K562 (cell line): ENCODE data around the gene POLR2L. TPM values are rescaled to one million over a fixed set of nuclear protein-coding genes. Genes with fewer than 3 reads are reported as not detected.

Source experiments
- ATAC-seq: fragments of 200-7000 bp; cut with Tn5 transposase; 3 replicates; pipeline ENCODE4 v1.9.1; 2020; ENCODE audit warnings: moderate library complexity
- BruUV-seq: library from RNA; stranded (reverse); fragments of 400-500 nt; replicated peaks from 2 replicates; lab custom pipeline; 2021; lab: Mats Ljungman, UMichigan
- CTCF ChIA-PET: fragments of 300-600 bp; formaldehyde crosslinking; extraction: SDS; loops from one replicate; lab custom pipeline; 2021; ENCODE audit warnings: low intra/inter-chr PET ratio; lab: Yijun Ruan, JAX
- POLR2A ChIA-PET: fragments of 300-600, 350-650 bp; sonication (Branson Sonifier 250); formaldehyde crosslinking; extraction: SDS; loops from one replicate; lab custom pipeline; 2021; ENCODE audit warnings: antibody characterized with exemption, inconsistent platforms; lab: Yijun Ruan, JAX
- DNase-seq, 4 experiments: peaks; one replicate each; pipeline versions ENCODE4 v3.0.0 to v3.0.0-alpha.2; 2011 to 2018; ENCODE audit warnings: low spot score in 3 of 4, mixed read lengths in 3 of 4; ENCODE audit errors: extremely low read depth in 1 of 4
- FAIRE-seq: peaks from 2 replicates; lab custom pipeline; 2011; peaks lifted over from hg19 to GRCh38; lab: Jason Lieb, UNC
- H2AFZ ChIP-seq: 2 replicates; pipeline ENCODE4 v1.6.0; 2011; ENCODE audit warnings: low read depth, low read length, control low read depth, inconsistent platforms
- H3K27ac ChIP-seq: fragments of 200-600 bp; 3 replicates; pipeline ENCODE4 v1.8.0; 2011; ENCODE audit warnings: low read depth, mild to moderate bottlenecking, control low read depth, inconsistent platforms, low read length, moderate library complexity, mixed read lengths; ENCODE audit errors: extremely low read depth
- H3K27me3 ChIP-seq, 2 experiments: fragments of 300-600 bp in 1 of 2; 2 replicates in 1 of 2; 3 replicates in 1 of 2; pipeline versions ENCODE4 v1.6.0 to v1.8.0; 2011; ENCODE audit warnings: inconsistent platforms in 2 of 2, low read length in 2 of 2, mild to moderate bottlenecking in 1 of 2, mixed read lengths in 1 of 2, moderate library complexity in 1 of 2; ENCODE audit not compliant: control insufficient read depth in 2 of 2, insufficient read depth in 2 of 2
- H3K36me3 ChIP-seq: fragments of 300-600 bp; 3 replicates; pipeline ENCODE4 v1.8.0; 2011; ENCODE audit warnings: mild to moderate bottlenecking, low read length, inconsistent platforms; ENCODE audit not compliant: control insufficient read depth, insufficient read depth
- H3K4me1 ChIP-seq, 2 experiments: fragments of 200-600 bp in 1 of 2; replicated peaks in 1 of 2; 2 replicates in 1 of 2; 3 replicates in 1 of 2; pipeline versions ENCODE4 v1.5.1 to v1.8.0; 2011; ENCODE audit warnings: inconsistent platforms in 2 of 2, low read length in 2 of 2, mild to moderate bottlenecking in 1 of 2, mixed read lengths in 1 of 2, moderate library complexity in 1 of 2; ENCODE audit not compliant: control insufficient read depth in 2 of 2, insufficient read depth in 2 of 2
- H3K4me2 ChIP-seq: 2 replicates; pipeline ENCODE4 v1.6.1; 2011; ENCODE audit warnings: low read length, control low read depth, inconsistent platforms, mixed read lengths; ENCODE audit not compliant: insufficient read depth
- H3K4me3 ChIP-seq: fragments of 200-600 bp; sonication (generic), shearing (Covaris generic); 2 replicates; pipeline ENCODE4 v1.5.1; 2016; ENCODE audit warnings: control low read depth, inconsistent platforms
- H3K79me2 ChIP-seq: fragments of 200-600 bp; 3 replicates; pipeline ENCODE4 v1.8.0; 2011; ENCODE audit warnings: low read length, inconsistent platforms; ENCODE audit not compliant: control insufficient read depth, insufficient read depth
- H3K9ac ChIP-seq, 2 experiments: 2 replicates each; pipeline versions ENCODE4 v1.6.0 to v1.6.1; 2011; ENCODE audit warnings: low read depth in 2 of 2, low read length in 2 of 2, control low read depth in 1 of 2, inconsistent platforms in 1 of 2, mild to moderate bottlenecking in 1 of 2, mixed read lengths in 1 of 2; ENCODE audit not compliant: insufficient read depth in 1 of 2
- H3K9me1 ChIP-seq: one replicate; pipeline ENCODE4 v1.6.0; 2011; ENCODE audit warnings: inconsistent platforms, mild to moderate bottlenecking, low read length, moderate library complexity; ENCODE audit not compliant: control insufficient read depth, insufficient read depth
- H3K9me3 ChIP-seq: replicated peaks from 2 replicates; pipeline ENCODE4 v1.5.1; 2011; ENCODE audit warnings: low read depth, low read length, inconsistent platforms; ENCODE audit not compliant: control insufficient read depth, insufficient read depth
- H4K20me1 ChIP-seq: replicated peaks from 2 replicates; pipeline ENCODE4 v1.6.1; 2011; ENCODE audit warnings: low read length, inconsistent platforms, mixed read lengths; ENCODE audit not compliant: control insufficient read depth, insufficient read depth
- BCL6 ChIP-seq: fragments of 250-450 bp; sonication (Bioruptor Pico); IDR thresholded peaks from 2 replicates; pipeline ENCODE4 v1.4.0; 2020
- BCOR ChIP-seq: fragments of 450-650 bp; IDR thresholded peaks from 2 replicates; pipeline ENCODE4 v1.6.1; 2016
- CEBPB ChIP-seq: fragments of 450-650 bp; IDR thresholded peaks from 2 replicates; pipeline ENCODE4 v1.6.1; 2016; ENCODE audit warnings: missing genetic modification characterization, missing compliant biosample characterization
- ERF ChIP-seq: fragments of 450-650 bp; formaldehyde crosslinking; IDR thresholded peaks from 2 replicates; pipeline ENCODE4 v1.4.0; 2020; ENCODE audit warnings: mild to moderate bottlenecking, mixed read lengths
- FOXP1 ChIP-seq: sonication (generic); formaldehyde crosslinking; IDR thresholded peaks from 2 replicates; pipeline ENCODE4 v1.8.0; 2022; ENCODE audit warnings: mild to moderate bottlenecking, missing genetic modification reagents
- MCM2 ChIP-seq: fragments of 450-650 bp; IDR thresholded peaks from 2 replicates; pipeline ENCODE4 v1.6.1; 2017; ENCODE audit warnings: low read depth, mild to moderate bottlenecking
- MIER1 ChIP-seq: fragments of 450-650 bp; IDR thresholded peaks from 2 replicates; pipeline ENCODE4 v1.6.1; 2016; ENCODE audit warnings: antibody characterized with exemption, mild to moderate bottlenecking, low read depth
- MYC ChIP-seq, 2 experiments: fragments of 250-450 bp in 1 of 2; sonication (Bioruptor Pico) in 1 of 2; IDR thresholded peaks; 2 replicates each; pipeline versions ENCODE4 v1.5.1 to v1.6.1; 2012 to 2021; ENCODE audit warnings: low read depth in 2 of 2, borderline replicate concordance in 1 of 2, improper control_type of control experiment in 1 of 2, low read length in 1 of 2, mild to moderate bottlenecking in 1 of 2, moderate library complexity in 1 of 2
- NFXL1 ChIP-seq: fragments of 450-650 bp; formaldehyde crosslinking; IDR thresholded peaks from 2 replicates; pipeline ENCODE4 v1.4.0; 2021; ENCODE audit warnings: mild to moderate bottlenecking
- PPARD ChIP-seq: fragments of 250-450 bp; sonication (Bioruptor Pico); IDR thresholded peaks from 2 replicates; pipeline ENCODE4 v1.8.0; 2022; ENCODE audit warnings: inconsistent platforms, mild to moderate bottlenecking, moderate library complexity
- RNF2 ChIP-seq: sonication (generic); IDR thresholded peaks from 2 replicates; pipeline ENCODE4 v1.6.1; 2016
- RUNX1 ChIP-seq: sonication (generic); IDR thresholded peaks from 2 replicates; pipeline ENCODE4 v1.6.1; 2016; ENCODE audit warnings: antibody characterized with exemption, low read depth
- SNAPC5 ChIP-seq: fragments of 250-450 bp; sonication (Bioruptor Pico); IDR thresholded peaks from 2 replicates; pipeline ENCODE4 v1.8.0; 2021; ENCODE audit warnings: moderate library complexity, mild to moderate bottlenecking, inconsistent platforms
- TBP ChIP-seq: optimal IDR thresholded peaks from 2 replicates; pipeline ENCODE3; 2011; ENCODE audit warnings: low read depth, low read length, improper control_type of control experiment
- ZBTB2 ChIP-seq: fragments of 450-650 bp; IDR thresholded peaks from 2 replicates; pipeline ENCODE4 v1.6.1; 2016; ENCODE audit warnings: antibody characterized with exemption
- ZBTB9 ChIP-seq: fragments of 450-650 bp; formaldehyde crosslinking; IDR thresholded peaks from 2 replicates; pipeline ENCODE4 v1.4.0; 2020; ENCODE audit warnings: mild to moderate bottlenecking, moderate library complexity
- ZNF3 ChIP-seq: fragments of 250-450 bp; sonication (Bioruptor Pico); IDR thresholded peaks from 2 replicates; pipeline ENCODE4 v1.5.0; 2021; ENCODE audit warnings: mild to moderate bottlenecking, moderate library complexity
- ZNF785 ChIP-seq: fragments of 250-450 bp; sonication (Bioruptor Pico); IDR thresholded peaks from 2 replicates; pipeline ENCODE4 v1.4.0; 2020; ENCODE audit warnings: mild to moderate bottlenecking
- WGBS: fragments of 100-300 bp; shearing (Covaris generic); methylation state at CpG from one replicate; pipeline ENCODE4 v1.1.6; 2016; ENCODE audit warnings: low coverage, mixed read lengths; ENCODE audit not compliant: insufficient coverage; ENCODE audit errors: missing lambda C conversion rate; 5-methylcytosine and 5-hydroxymethylcytosine counted together
- in situ Hi-C: fragments of 300-500 bp; cut with MboI; formaldehyde crosslinking; loops from 4 replicates; pipeline ENCODE4 v1.15.0; 2018; ENCODE audit warnings: inconsistent platforms, mixed read lengths
- intact Hi-C: fragments of 100-400 bp; cut with micrococcal nuclease; formaldehyde crosslinking; loops from 2 replicates; pipeline ENCODE4 v1.14.2; 2022
- polyA plus RNA-seq, 8 experiments: library from polyadenylated mRNA; depleted of rRNA in 4 of 8; stranded (reverse) in 5 of 8; unstranded in 3 of 8; fragments of >200 nt; fragmentation: Nextera tagmentation in 2 of 8; fragmentation: Illumina TruSeq in 1 of 8; extraction: Ambion mirVana in 2 of 8; extraction: Trizol in 1 of 8; gene quantifications; 2 replicates each; pipeline versions ENCODE4 v1.2.1 to v1.2.3, GENCODE V29; 2011 to 2014; ENCODE audit warnings: inconsistent platforms in 1 of 8, missing spikeins in 1 of 8
- total RNA-seq, 7 experiments: library from RNA; depleted of rRNA in 6 of 7; stranded (reverse); fragments of >200 nt in 6 of 7; fragmentation: Illumina TruSeq in 2 of 7; extraction: Trizol in 2 of 7; gene quantifications; 2 replicates each; pipeline versions ENCODE4 v1.2.1 to v1.2.3, GENCODE V29; 2011 to 2021; ENCODE audit warnings: low replicate concordance in 1 of 7
- TF ChIP-seq, protein P1 (sequence below): fragments of 450-650 bp; IDR thresholded peaks from 2 replicates; pipeline ENCODE4 v1.6.1; 2014; ENCODE audit warnings: low read depth, mild to moderate bottlenecking, moderate library complexity, borderline replicate concordance
- TF ChIP-seq, protein P2 (sequence below): fragments of 450-650 bp; formaldehyde crosslinking; IDR thresholded peaks from 2 replicates; pipeline ENCODE4 v1.4.0; 2022; ENCODE audit warnings: missing genetic modification characterization

The POLR2L gene
- total and polyA plus RNA-seq, 9 of the 15 experiments (the other 6 are each of a cell fraction or from before 2014, with no cell fraction given): 38.3 to 688 (median 108) TPM

- Histone ChIP-seq H2AFZ (0 out of 2 replicates have a peak overlapping the region, but pooled peaks have one; percentile 32), H3K79me2 (peaks cover 43% of the 10 kb centered on the region), H3K4me2 (no peak overlapping the region), H3K4me1 (peaks cover 20 to 67% of the 10 kb centered on the region in 2 experiments; a peak in 4 of 5 replicates), H3K9me3 (no peaks in the 10 kb centered on the region), H3K9me1 (peaks cover 6% of the 10 kb centered on the region), H3K4me3 (no peak overlapping the region), H3K36me3 (peaks cover 37% of the 10 kb centered on the region), H3K9ac (no peak overlapping the region), H3K27ac (no peak overlapping the region), H4K20me1 (peaks cover 25% of the 10 kb centered on the region), H3K27me3 (no peaks in the 10 kb centered on the region)
- intact Hi-C loops (no loop called here), in situ Hi-C loops (no loop called here)
- FAIRE-seq (peak; percentile 26), ATAC-seq (peak; percentile 7; the same call in 1 of the 3 replicates), DNase-seq (peak in 2 of 4 experiments; percentile 56 to 68)
- WGBS: 58% methylated on average over 10 of the region's 11 CpGs
- no TSS peak for BruUV-seq
- POLR2A ChIA-PET: interaction anchor here (0.8 to 5.2 kb wide), 5 partner anchors 9 to 27 kb away, joined by 3 to 36 read pairs (median 6); partner anchors contain the start of genes CEND1, POLR2L and TSPAN4
- CTCF ChIA-PET: no interaction called here
- no peak for TF ChIP-seq ZNF3 (CRISPR knock-in tag)
- TF ChIP-seq, protein P1, sequence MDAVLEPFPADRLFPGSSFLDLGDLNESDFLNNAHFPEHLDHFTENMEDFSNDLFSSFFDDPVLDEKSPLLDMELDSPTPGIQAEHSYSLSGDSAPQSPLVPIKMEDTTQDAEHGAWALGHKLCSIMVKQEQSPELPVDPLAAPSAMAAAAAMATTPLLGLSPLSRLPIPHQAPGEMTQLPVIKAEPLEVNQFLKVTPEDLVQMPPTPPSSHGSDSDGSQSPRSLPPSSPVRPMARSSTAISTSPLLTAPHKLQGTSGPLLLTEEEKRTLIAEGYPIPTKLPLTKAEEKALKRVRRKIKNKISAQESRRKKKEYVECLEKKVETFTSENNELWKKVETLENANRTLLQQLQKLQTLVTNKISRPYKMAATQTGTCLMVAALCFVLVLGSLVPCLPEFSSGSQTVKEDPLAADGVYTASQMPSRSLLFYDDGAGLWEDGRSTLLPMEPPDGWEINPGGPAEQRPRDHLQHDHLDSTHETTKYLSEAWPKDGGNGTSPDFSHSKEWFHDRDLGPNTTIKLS: no peak
- TF ChIP-seq MIER1: no peak
- TF ChIP-seq PPARD: no peak
- TF ChIP-seq RNF2: no peak
- no peak for TF ChIP-seq NFXL1 (CRISPR knock-in tag)
- TF ChIP-seq BCOR: no peak
- no peak for TF ChIP-seq SNAPC5 (CRISPR knock-in tag)
- no peak for TF ChIP-seq ERF (CRISPR knock-in tag)
- TF ChIP-seq ZBTB9 (CRISPR knock-in tag): no peak
- TF ChIP-seq FOXP1 (CRISPR knock-in tag): no peak
- TF ChIP-seq, protein P2, sequence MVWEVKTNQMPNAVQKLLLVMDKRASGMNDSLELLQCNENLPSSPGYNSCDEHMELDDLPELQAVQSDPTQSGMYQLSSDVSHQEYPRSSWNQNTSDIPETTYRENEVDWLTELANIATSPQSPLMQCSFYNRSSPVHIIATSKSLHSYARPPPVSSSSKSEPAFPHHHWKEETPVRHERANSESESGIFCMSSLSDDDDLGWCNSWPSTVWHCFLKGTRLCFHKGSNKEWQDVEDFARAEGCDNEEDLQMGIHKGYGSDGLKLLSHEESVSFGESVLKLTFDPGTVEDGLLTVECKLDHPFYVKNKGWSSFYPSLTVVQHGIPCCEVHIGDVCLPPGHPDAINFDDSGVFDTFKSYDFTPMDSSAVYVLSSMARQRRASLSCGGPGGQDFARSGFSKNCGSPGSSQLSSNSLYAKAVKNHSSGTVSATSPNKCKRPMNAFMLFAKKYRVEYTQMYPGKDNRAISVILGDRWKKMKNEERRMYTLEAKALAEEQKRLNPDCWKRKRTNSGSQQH: no peak
- TF ChIP-seq BCL6 (CRISPR knock-in tag): no peak
- TF ChIP-seq MCM2: no peak
- no peak for TF ChIP-seq CEBPB
- TF ChIP-seq RUNX1: no peak
- TF ChIP-seq TBP: no peak
- 0 out of 2 replicates have a peak, but pooled peaks have one; percentile 43 for TF ChIP-seq MYC (IDR thresholded peaks at IDR 0.05; ENCODE audit: low read depth, low read length)
- no peak for TF ChIP-seq MYC (CRISPR knock-in tag; IDR thresholded peaks at IDR 0.05; ENCODE audit: borderline replicate concordance, low read depth)
- TF ChIP-seq ZBTB2: no peak
- no peak for TF ChIP-seq ZNF785
These were observed 25.9 kb downstream of the POLR2L start for GRCh38 chr11:816433-816779.
